ENCODE results near the gene DTNB.

DTNB gene

GRCh38 chr2:25491966-25492532 is 181.3 kb downstream of the DTNB start:
- TF ChIP-seq CTCF (IDR thresholded peaks at IDR 0.05; ENCODE audit: low read depth, low read length), result no peak
- peak; percentile 17 for DNase-seq
- H3K27ac ChIP-seq, result peak overlapping the region; percentile 16

GRCh38 chr2:25491003-25491696 is 182.2 kb downstream of the DTNB start:
- Histone ChIP-seq H3K27me3 (ENCODE audit: insufficient read depth, low read depth, severe bottlenecking) (no peaks in the 10 kb centered on the region), H3K4me3 (ENCODE audit: low read depth, low read length) (no peak overlapping the region), H3K9me3 (ENCODE audit: severe bottlenecking) (no peaks in the 10 kb centered on the region), H3K36me3 (no peaks in the 10 kb centered on the region), H3K27ac (peak overlapping the region; percentile 16)
- no peak for DNase-seq
- TF ChIP-seq CTCF (IDR thresholded peaks at IDR 0.05; ENCODE audit: low read depth, low read length), result no peak

More at GRCh38 chr2:25491966-25492532, 181.3 kb downstream of the DTNB start:
- no peak overlapping the region for H3K4me3 ChIP-seq (ENCODE audit: low read depth, low read length)
- no peaks in the 10 kb centered on the region for H3K36me3 ChIP-seq
- H3K27me3 ChIP-seq (ENCODE audit: insufficient read depth, low read depth, severe bottlenecking), result no peaks in the 10 kb centered on the region
- no peaks in the 10 kb centered on the region for H3K9me3 ChIP-seq (ENCODE audit: severe bottlenecking)

GRCh38 chr2:25490217-25490616 is 183.2 kb downstream of the DTNB start:
- Histone ChIP-seq H3K27me3 (ENCODE audit: insufficient read depth, low read depth, severe bottlenecking) (no peaks in the 10 kb centered on the region), H3K9me3 (ENCODE audit: severe bottlenecking) (no peaks in the 10 kb centered on the region), H3K36me3 (no peaks in the 10 kb centered on the region), H3K4me3 (ENCODE audit: low read depth, low read length) (no peak overlapping the region), H3K27ac (no peak overlapping the region)
- DNase-seq, result no peak
- no peak for TF ChIP-seq CTCF (IDR thresholded peaks at IDR 0.05; ENCODE audit: low read depth, low read length)

GRCh38 chr2:25489631-25490030 is 183.7 kb downstream of the DTNB start:
- DNase-seq, result no peak
- H3K9me3 ChIP-seq (ENCODE audit: severe bottlenecking), result no peaks in the 10 kb centered on the region

GRCh38 chr2:25483607-25484266 is 189.6 kb downstream of the DTNB start:
- H3K9me3 ChIP-seq (ENCODE audit: severe bottlenecking), result no peaks in the 10 kb centered on the region
- DNase-seq, result no peak
- no peak overlapping the region for H3K27ac ChIP-seq
- no peaks in the 10 kb centered on the region for H3K36me3 ChIP-seq
- TF ChIP-seq CTCF (IDR thresholded peaks at IDR 0.05; ENCODE audit: low read depth, low read length), result no peak
- H3K4me3 ChIP-seq (ENCODE audit: low read depth, low read length), result no peak overlapping the region
- H3K27me3 ChIP-seq (ENCODE audit: insufficient read depth, low read depth, severe bottlenecking), result no peaks in the 10 kb centered on the region

More at GRCh38 chr2:25489631-25490030, 183.7 kb downstream of the DTNB start:
- no peak for TF ChIP-seq CTCF (IDR thresholded peaks at IDR 0.05; ENCODE audit: low read depth, low read length)
- Histone ChIP-seq H3K36me3 (no peaks in the 10 kb centered on the region), H3K27ac (no peak overlapping the region), H3K27me3 (ENCODE audit: insufficient read depth, low read depth, severe bottlenecking) (no peaks in the 10 kb centered on the region), H3K4me3 (ENCODE audit: low read depth, low read length) (no peak overlapping the region)
